Measurements from ENCODE around the gene HERC4.

DNA sequence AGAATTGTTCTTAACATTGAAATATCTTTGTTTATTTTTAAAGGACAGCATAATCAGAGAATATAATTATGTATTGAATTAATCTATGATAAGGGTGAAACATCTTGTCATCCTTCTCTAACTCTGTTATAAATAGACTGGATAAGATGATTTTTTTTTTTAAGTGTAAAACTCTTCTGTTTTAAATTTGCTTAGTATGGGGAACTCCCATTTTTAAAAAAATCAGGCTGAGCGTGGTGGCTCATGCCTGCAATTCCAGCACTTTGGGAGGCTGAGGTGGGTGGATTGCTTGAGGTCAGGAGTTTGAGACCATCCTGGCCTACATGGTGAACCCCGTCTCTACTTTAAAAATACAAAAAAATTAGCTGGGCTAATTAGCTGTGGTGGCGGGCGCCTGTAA lies 9.4 kb upstream of the HERC4 start:
- TF ChIP-seq POLR2AphosphoS5 (IDR thresholded peaks at IDR 0.05; ENCODE audit: low read depth, low read length) = no peak
- TF ChIP-seq TAF1 (IDR thresholded peaks at IDR 0.05; ENCODE audit: borderline replicate concordance, insufficient read depth, low read length) = no peak
- TF ChIP-seq SIN3A (IDR thresholded peaks at IDR 0.05; ENCODE audit: borderline replicate concordance, insufficient read depth, low read length) = no peak
- TF ChIP-seq, protein P1, sequence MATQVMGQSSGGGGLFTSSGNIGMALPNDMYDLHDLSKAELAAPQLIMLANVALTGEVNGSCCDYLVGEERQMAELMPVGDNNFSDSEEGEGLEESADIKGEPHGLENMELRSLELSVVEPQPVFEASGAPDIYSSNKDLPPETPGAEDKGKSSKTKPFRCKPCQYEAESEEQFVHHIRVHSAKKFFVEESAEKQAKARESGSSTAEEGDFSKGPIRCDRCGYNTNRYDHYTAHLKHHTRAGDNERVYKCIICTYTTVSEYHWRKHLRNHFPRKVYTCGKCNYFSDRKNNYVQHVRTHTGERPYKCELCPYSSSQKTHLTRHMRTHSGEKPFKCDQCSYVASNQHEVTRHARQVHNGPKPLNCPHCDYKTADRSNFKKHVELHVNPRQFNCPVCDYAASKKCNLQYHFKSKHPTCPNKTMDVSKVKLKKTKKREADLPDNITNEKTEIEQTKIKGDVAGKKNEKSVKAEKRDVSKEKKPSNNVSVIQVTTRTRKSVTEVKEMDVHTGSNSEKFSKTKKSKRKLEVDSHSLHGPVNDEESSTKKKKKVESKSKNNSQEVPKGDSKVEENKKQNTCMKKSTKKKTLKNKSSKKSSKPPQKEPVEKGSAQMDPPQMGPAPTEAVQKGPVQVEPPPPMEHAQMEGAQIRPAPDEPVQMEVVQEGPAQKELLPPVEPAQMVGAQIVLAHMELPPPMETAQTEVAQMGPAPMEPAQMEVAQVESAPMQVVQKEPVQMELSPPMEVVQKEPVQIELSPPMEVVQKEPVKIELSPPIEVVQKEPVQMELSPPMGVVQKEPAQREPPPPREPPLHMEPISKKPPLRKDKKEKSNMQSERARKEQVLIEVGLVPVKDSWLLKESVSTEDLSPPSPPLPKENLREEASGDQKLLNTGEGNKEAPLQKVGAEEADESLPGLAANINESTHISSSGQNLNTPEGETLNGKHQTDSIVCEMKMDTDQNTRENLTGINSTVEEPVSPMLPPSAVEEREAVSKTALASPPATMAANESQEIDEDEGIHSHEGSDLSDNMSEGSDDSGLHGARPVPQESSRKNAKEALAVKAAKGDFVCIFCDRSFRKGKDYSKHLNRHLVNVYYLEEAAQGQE (IDR thresholded peaks at IDR 0.05; ENCODE audit: insufficient read depth in 1 of 2, low read depth in 2 of 2, low read length in 2 of 2) = no peak
